ENCODE results near the gene IL25. TPM values are rescaled to one million over a fixed set of nuclear protein-coding genes. Genes with fewer than 3 reads are reported as not detected.
A peak's percentile ranks its signal among the peaks of the same experiment; 100 is the strongest.
"Not testable (repeated sequence)": the region's sequence is repeated elsewhere in the genome, so short reads cannot be mapped to it uniquely, and the experiment has no call there.

The IL25 gene
- total RNA-seq, 1 donor from 2014 or later: not detected

- Histone ChIP-seq H3K9me3 (ENCODE audit: control insufficient read depth in 3 of 3, low read length in 3 of 3) (no peaks in the 10 kb centered on the region), H3K36me3 (ENCODE audit: control insufficient read depth in 3 of 3, insufficient read depth in 3 of 3, low read length in 3 of 3) (peaks cover 18 to 69% (median 54%) of the 10 kb centered on the region in 3 donors), H3K27me3 (ENCODE audit: control insufficient read depth in 3 of 3, insufficient read depth in 3 of 3, low read length in 3 of 3) (peaks cover 0 to 7% (median 4%) of the 10 kb centered on the region in 3 donors), H3K27ac (ENCODE audit: low read depth, low read length) (no peak overlapping the region), H3K9ac (ENCODE audit: low read depth in 1 of 3, low read length in 3 of 3) (peak overlapping the region in 1 of 3 donors; percentile 19), H3K4me1 (ENCODE audit: control insufficient read depth in 3 of 3, insufficient read depth in 3 of 3, low read length in 3 of 3) (peaks cover 0 to 12% (median 0%) of the 10 kb centered on the region in 3 donors), H3K4me3 (ENCODE audit: low read length in 3 of 3) (no peak overlapping the region)
Measured at GRCh38 chr14:23414906-23415820, 42.6 kb downstream of the IL25 start.

GRCh38 chr14:23415821-23416778 lies 43.5 kb downstream of the IL25 start:
- peaks cover 0 to 4% (median 4%) of the 10 kb centered on the region in 3 donors for H3K27me3 ChIP-seq (ENCODE audit: control insufficient read depth in 3 of 3, insufficient read depth in 3 of 3, low read length in 3 of 3)
- peaks cover 18 to 77% (median 63%) of the 10 kb centered on the region in 3 donors for H3K36me3 ChIP-seq (ENCODE audit: control insufficient read depth in 3 of 3, insufficient read depth in 3 of 3, low read length in 3 of 3)
- no peak overlapping the region for H3K27ac ChIP-seq (ENCODE audit: low read depth, low read length)
- peaks cover 0 to 12% (median 0%) of the 10 kb centered on the region in 3 donors for H3K4me1 ChIP-seq (ENCODE audit: control insufficient read depth in 3 of 3, insufficient read depth in 3 of 3, low read length in 3 of 3)
- H3K4me3 ChIP-seq (ENCODE audit: low read length in 3 of 3): no peak overlapping the region
- no peak overlapping the region for H3K9ac ChIP-seq (ENCODE audit: low read depth in 1 of 3, low read length in 3 of 3)
- H3K9me3 ChIP-seq (ENCODE audit: control insufficient read depth in 3 of 3, low read length in 3 of 3): no peaks in the 10 kb centered on the region

- Histone ChIP-seq H3K9ac (ENCODE audit: low read depth in 1 of 3, low read length in 3 of 3) (no peak overlapping the region), H3K9me3 (ENCODE audit: control insufficient read depth in 3 of 3, low read length in 3 of 3) (no peaks in the 10 kb centered on the region), H3K4me1 (ENCODE audit: control insufficient read depth in 3 of 3, insufficient read depth in 3 of 3, low read length in 3 of 3) (peaks cover 0 to 12% (median 0%) of the 10 kb centered on the region in 3 donors), H3K27me3 (ENCODE audit: control insufficient read depth in 3 of 3, insufficient read depth in 3 of 3, low read length in 3 of 3) (peaks cover 0 to 4% (median 4%) of the 10 kb centered on the region in 3 donors), H3K27ac (ENCODE audit: low read depth, low read length) (no peak overlapping the region), H3K36me3 (ENCODE audit: control insufficient read depth in 3 of 3, insufficient read depth in 3 of 3, low read length in 3 of 3) (peaks cover 19 to 82% (median 65%) of the 10 kb centered on the region in 3 donors), H3K4me3 (ENCODE audit: low read length in 3 of 3) (no peak overlapping the region)
Measured at GRCh38 chr14:23416801-23417200, 44.2 kb downstream of the IL25 start.

- not testable (repeated sequence) for H3K27me3 ChIP-seq (ENCODE audit: control insufficient read depth in 3 of 3, insufficient read depth in 3 of 3, low read length in 3 of 3); H3K9ac ChIP-seq (ENCODE audit: low read depth in 1 of 3, low read length in 3 of 3); H3K9me3 ChIP-seq (ENCODE audit: control insufficient read depth in 3 of 3, low read length in 3 of 3); H3K4me3 ChIP-seq (ENCODE audit: low read length in 3 of 3); H3K27ac ChIP-seq (ENCODE audit: low read depth, low read length)
- peaks cover 21 to 85% (median 69%) of the 10 kb centered on the region in 3 donors for H3K36me3 ChIP-seq (ENCODE audit: control insufficient read depth in 3 of 3, insufficient read depth in 3 of 3, low read length in 3 of 3)
- peaks cover 0 to 14% (median 0%) of the 10 kb centered on the region in 3 donors for H3K4me1 ChIP-seq (ENCODE audit: control insufficient read depth in 3 of 3, insufficient read depth in 3 of 3, low read length in 3 of 3)
Measured at GRCh38 chr14:23417269-23417668, 44.7 kb downstream of the IL25 start.

GRCh38 chr14:23418021-23418420 lies 45.4 kb downstream of the IL25 start:
- H3K27ac ChIP-seq (ENCODE audit: low read depth, low read length): no peak overlapping the region
- peaks cover 0 to 14% (median 0%) of the 10 kb centered on the region in 3 donors for H3K4me1 ChIP-seq (ENCODE audit: control insufficient read depth in 3 of 3, insufficient read depth in 3 of 3, low read length in 3 of 3)
- peaks cover 21 to 80% (median 74%) of the 10 kb centered on the region in 3 donors for H3K36me3 ChIP-seq (ENCODE audit: control insufficient read depth in 3 of 3, insufficient read depth in 3 of 3, low read length in 3 of 3)
- no peaks in the 10 kb centered on the region for H3K9me3 ChIP-seq (ENCODE audit: control insufficient read depth in 3 of 3, low read length in 3 of 3)
- H3K27me3 ChIP-seq (ENCODE audit: control insufficient read depth in 3 of 3, insufficient read depth in 3 of 3, low read length in 3 of 3): peaks cover 0 to 4% (median 0%) of the 10 kb centered on the region in 3 donors
- H3K4me3 ChIP-seq (ENCODE audit: low read length in 3 of 3): peak overlapping the region in 1 of 3 donors; percentile 52
- peak overlapping the region in 1 of 3 donors; percentile 33 for H3K9ac ChIP-seq (ENCODE audit: low read depth in 1 of 3, low read length in 3 of 3)

- peaks cover 0 to 23% (median 0%) of the 10 kb centered on the region in 3 donors for H3K4me1 ChIP-seq (ENCODE audit: control insufficient read depth in 3 of 3, insufficient read depth in 3 of 3, low read length in 3 of 3)
- H3K4me3 ChIP-seq (ENCODE audit: low read length in 3 of 3); H3K9me3 ChIP-seq (ENCODE audit: control insufficient read depth in 3 of 3, low read length in 3 of 3); H3K27ac ChIP-seq (ENCODE audit: low read depth, low read length); H3K27me3 ChIP-seq (ENCODE audit: control insufficient read depth in 3 of 3, insufficient read depth in 3 of 3, low read length in 3 of 3): not testable (repeated sequence)
- peak overlapping the region in 1 of 3 donors; percentile 57 for H3K9ac ChIP-seq (ENCODE audit: low read depth in 1 of 3, low read length in 3 of 3)
- H3K36me3 ChIP-seq (ENCODE audit: control insufficient read depth in 3 of 3, insufficient read depth in 3 of 3, low read length in 3 of 3): peaks cover 26 to 84% (median 74%) of the 10 kb centered on the region in 3 donors
Measured at GRCh38 chr14:23419646-23420045, 47.0 kb downstream of the IL25 start.

GRCh38 chr14:23421594-23421993 lies 49.0 kb downstream of the IL25 start:
- Histone ChIP-seq H3K27me3 (ENCODE audit: control insufficient read depth in 3 of 3, insufficient read depth in 3 of 3, low read length in 3 of 3) (peaks cover 0 to 4% (median 0%) of the 10 kb centered on the region in 3 donors), H3K4me1 (ENCODE audit: control insufficient read depth in 3 of 3, insufficient read depth in 3 of 3, low read length in 3 of 3) (peaks cover 0 to 19% (median 0%) of the 10 kb centered on the region in 3 donors), H3K9me3 (ENCODE audit: control insufficient read depth in 3 of 3, low read length in 3 of 3) (no peaks in the 10 kb centered on the region), H3K36me3 (ENCODE audit: control insufficient read depth in 3 of 3, insufficient read depth in 3 of 3, low read length in 3 of 3) (peaks cover 20 to 68% (median 67%) of the 10 kb centered on the region in 3 donors), H3K4me3 (ENCODE audit: low read length in 3 of 3) (peak overlapping the region in 2 of 3 donors; percentile 3 to 24), H3K9ac (ENCODE audit: low read depth in 1 of 3, low read length in 3 of 3) (peak overlapping the region in 1 of 3 donors; percentile 58), H3K27ac (ENCODE audit: low read depth, low read length) (no peak overlapping the region)

- Histone ChIP-seq H3K27ac (ENCODE audit: low read depth, low read length) (no peak overlapping the region), H3K4me1 (ENCODE audit: control insufficient read depth in 3 of 3, insufficient read depth in 3 of 3, low read length in 3 of 3) (peaks cover 5 to 31% (median 11%) of the 10 kb centered on the region in 3 donors), H3K4me3 (ENCODE audit: low read length in 3 of 3) (peak overlapping the region in 1 of 3 donors; percentile 53), H3K9ac (ENCODE audit: low read depth in 1 of 3, low read length in 3 of 3) (peak overlapping the region in 2 of 3 donors; percentile 20 to 62), H3K27me3 (ENCODE audit: control insufficient read depth in 3 of 3, insufficient read depth in 3 of 3, low read length in 3 of 3) (peaks cover 0 to 1% (median 0%) of the 10 kb centered on the region in 3 donors), H3K9me3 (ENCODE audit: control insufficient read depth in 3 of 3, low read length in 3 of 3) (no peaks in the 10 kb centered on the region), H3K36me3 (ENCODE audit: control insufficient read depth in 3 of 3, insufficient read depth in 3 of 3, low read length in 3 of 3) (peaks cover 21 to 67% (median 65%) of the 10 kb centered on the region in 3 donors)
Measured at GRCh38 chr14:23423657-23424056, 51.0 kb downstream of the IL25 start.

GRCh38 chr14:23425169-23425568 lies 52.6 kb downstream of the IL25 start:
- Histone ChIP-seq H3K36me3 (ENCODE audit: control insufficient read depth in 3 of 3, insufficient read depth in 3 of 3, low read length in 3 of 3) (peaks cover 14 to 67% (median 57%) of the 10 kb centered on the region in 3 donors), H3K4me1 (ENCODE audit: control insufficient read depth in 3 of 3, insufficient read depth in 3 of 3, low read length in 3 of 3) (peaks cover 7 to 39% (median 19%) of the 10 kb centered on the region in 3 donors), H3K4me3 (ENCODE audit: low read length in 3 of 3) (peak overlapping the region in 1 of 3 donors; percentile 53), H3K9ac (ENCODE audit: low read depth in 1 of 3, low read length in 3 of 3) (peak overlapping the region in 1 of 3 donors; percentile 62), H3K27ac (ENCODE audit: low read depth, low read length) (no peak overlapping the region), H3K27me3 (ENCODE audit: control insufficient read depth in 3 of 3, insufficient read depth in 3 of 3, low read length in 3 of 3) (peaks cover 0 to 2% (median 0%) of the 10 kb centered on the region in 3 donors), H3K9me3 (ENCODE audit: control insufficient read depth in 3 of 3, low read length in 3 of 3) (no peaks in the 10 kb centered on the region)
